HepG2 (cell line): ENCODE measurements around the gene CYB5R3. TPM values are rescaled to one million over a fixed set of nuclear protein-coding genes. Genes with fewer than 3 reads are reported as not detected.

Experiments used
- ATAC-seq: fragments of 200-7000 bp; cut with Tn5 transposase; 3 replicates; pipeline ENCODE4 v1.9.1; 2020; ENCODE audit warnings: mild to moderate bottlenecking, moderate library complexity
- BruUV-seq: library from RNA; stranded (reverse); fragments of 400-500 nt; replicated peaks from 2 replicates; lab custom pipeline; 2021; lab: Mats Ljungman, UMichigan
- CTCF ChIA-PET: fragments of 300-600 bp; formaldehyde crosslinking; extraction: SDS; loops from one replicate; lab custom pipeline; 2021; ENCODE audit warnings: low total read pairs, inconsistent platforms, low intra/inter-chr PET ratio; lab: Yijun Ruan, JAX
- POLR2A ChIA-PET: fragments of 350-600 bp; sonication (Branson Sonifier 250); formaldehyde crosslinking; loops from one replicate; lab custom pipeline; 2020; ENCODE audit warnings: antibody characterized with exemption, inconsistent platforms; lab: Yijun Ruan, JAX
- DNase-seq: peaks from one replicate; pipeline ENCODE4 v3.0.0-alpha.2; 2015; ENCODE audit warnings: low spot score
- FAIRE-seq: peaks from 3 replicates; lab custom pipeline; 2011; peaks lifted over from hg19 to GRCh38; lab: Jason Lieb, UNC
- H2AFZ ChIP-seq: one replicate; pipeline ENCODE4 v1.6.1; 2011; ENCODE audit warnings: low read length, inconsistent platforms
- H3K27ac ChIP-seq: fragments of 300-600 bp; 3 replicates; pipeline ENCODE4 v1.8.0; 2011; ENCODE audit warnings: mixed run types, mild to moderate bottlenecking, mixed read lengths, low read length, inconsistent platforms; ENCODE audit not compliant: insufficient read depth; ENCODE audit errors: extremely low read length
- H3K27me3 ChIP-seq, 2 experiments: fragments of 200-600 bp in 1 of 2; 2 replicates in 1 of 2; 3 replicates in 1 of 2; pipeline versions ENCODE4 v1.6.0 to v1.8.0; 2011; ENCODE audit warnings: low read length in 2 of 2, mild to moderate bottlenecking in 2 of 2, moderate library complexity in 2 of 2, inconsistent platforms in 1 of 2; ENCODE audit not compliant: insufficient read depth in 2 of 2, control insufficient read depth in 1 of 2
- H3K36me3 ChIP-seq, 2 experiments: fragments of 200-600 bp in 1 of 2; replicated peaks in 1 of 2; 2 replicates in 1 of 2; 3 replicates in 1 of 2; pipeline versions ENCODE4 v1.5.1 to v1.8.0; 2011; ENCODE audit warnings: low read length in 2 of 2, inconsistent platforms in 1 of 2; ENCODE audit not compliant: insufficient read depth in 2 of 2, control insufficient read depth in 1 of 2
- H3K4me1 ChIP-seq: 2 replicates; pipeline ENCODE4 v1.5.1; 2012; ENCODE audit warnings: low read length, inconsistent platforms; ENCODE audit not compliant: insufficient read depth
- H3K4me2 ChIP-seq: 2 replicates; pipeline ENCODE4 v1.6.0; 2011; ENCODE audit warnings: low read depth, low read length, inconsistent platforms
- H3K4me3 ChIP-seq, 3 experiments: fragments of 200-600 bp in 1 of 3; sonication (generic), shearing (Covaris generic) in 1 of 3; replicated peaks in 1 of 3; 2 replicates each; pipeline ENCODE4 v1.5.1; 2011 to 2016; ENCODE audit warnings: low read length in 3 of 3, inconsistent platforms in 2 of 3, low read depth in 2 of 3, mild to moderate bottlenecking in 2 of 3, control low read depth in 1 of 3, mixed read lengths in 1 of 3; ENCODE audit not compliant: insufficient read depth in 1 of 3
- H3K79me2 ChIP-seq: one replicate; pipeline ENCODE4 v1.6.1; 2011; ENCODE audit warnings: low read length, inconsistent platforms; ENCODE audit not compliant: insufficient read depth
- H3K9ac ChIP-seq: 2 replicates; pipeline ENCODE4 v1.6.0; 2011; ENCODE audit warnings: mild to moderate bottlenecking, low read depth, low read length, inconsistent platforms; ENCODE audit not compliant: insufficient read depth
- H3K9me3 ChIP-seq: 2 replicates; pipeline ENCODE4 v1.5.1; 2012; ENCODE audit warnings: mild to moderate bottlenecking, low read length
- H4K20me1 ChIP-seq: 2 replicates; pipeline ENCODE4 v1.6.0; 2011; ENCODE audit warnings: inconsistent platforms, mild to moderate bottlenecking, low read length, moderate library complexity; ENCODE audit not compliant: insufficient read depth
- ARID4A ChIP-seq: sonication (generic); formaldehyde crosslinking; IDR thresholded peaks from 2 replicates; pipeline ENCODE4 v1.5.0; 2020; ENCODE audit warnings: mild to moderate bottlenecking, missing genetic modification reagents, borderline replicate concordance
- ELF1 ChIP-seq: sonication (generic); formaldehyde crosslinking; IDR thresholded peaks from 2 replicates; pipeline ENCODE4 v1.4.0; 2020; ENCODE audit warnings: missing genetic modification reagents
- GLI4 ChIP-seq: sonication (generic); formaldehyde crosslinking; IDR thresholded peaks from 2 replicates; pipeline ENCODE4 v1.5.1; 2020; ENCODE audit warnings: missing genetic modification reagents, mild to moderate bottlenecking, moderate library complexity, borderline replicate concordance
- NCOA1 ChIP-seq: sonication (generic); formaldehyde crosslinking; IDR thresholded peaks from 2 replicates; pipeline ENCODE4 v1.9.0; 2021; ENCODE audit warnings: missing genetic modification reagents
- POLR2AphosphoS5 ChIP-seq: IDR thresholded peaks from 2 replicates; pipeline ENCODE4 v1.6.1; 2012; ENCODE audit warnings: low read depth, low read length
- UBTF ChIP-seq: sonication (generic); formaldehyde crosslinking; IDR thresholded peaks from 2 replicates; pipeline ENCODE4 v1.4.0; 2020; ENCODE audit warnings: mild to moderate bottlenecking, missing genetic modification reagents
- ZBTB20 ChIP-seq: sonication (generic); formaldehyde crosslinking; IDR thresholded peaks from 2 replicates; pipeline ENCODE4 v1.8.1; 2023; ENCODE audit warnings: missing genetic modification reagents, low read depth, mild to moderate bottlenecking, borderline replicate concordance
- ZFP37 ChIP-seq: sonication (generic); formaldehyde crosslinking; IDR thresholded peaks from 2 replicates; pipeline ENCODE4 v1.4.0; 2020; ENCODE audit warnings: missing genetic modification reagents, borderline replicate concordance
- ZNF124 ChIP-seq: sonication (generic); formaldehyde crosslinking; IDR thresholded peaks from 2 replicates; pipeline ENCODE4 v1.4.0; 2020; ENCODE audit warnings: missing genetic modification reagents
- ZNF292 ChIP-seq: sonication (generic); formaldehyde crosslinking; IDR thresholded peaks from 2 replicates; pipeline ENCODE4 v1.8.1; 2022; ENCODE audit warnings: mild to moderate bottlenecking, low read depth, missing genetic modification reagents, borderline replicate concordance
- ZNF354B ChIP-seq: sonication (generic); formaldehyde crosslinking; IDR thresholded peaks from 2 replicates; pipeline ENCODE4 v1.8.0; 2022; ENCODE audit warnings: mild to moderate bottlenecking, missing genetic modification reagents
- ZNF580 ChIP-seq: IDR thresholded peaks from 2 replicates; pipeline ENCODE4 v1.6.1; 2016; ENCODE audit warnings: low read depth, borderline replicate concordance
- ZNF720 ChIP-seq: sonication (generic); formaldehyde crosslinking; IDR thresholded peaks from 2 replicates; pipeline ENCODE4 v1.4.0; 2020; ENCODE audit warnings: missing genetic modification reagents
- ZNF772 ChIP-seq: sonication (generic); formaldehyde crosslinking; IDR thresholded peaks from 2 replicates; pipeline ENCODE4 v1.5.0; 2020; ENCODE audit warnings: mild to moderate bottlenecking, missing genetic modification reagents
- ZNF792 ChIP-seq: IDR thresholded peaks from 2 replicates; pipeline ENCODE4 v1.6.1; 2016
- WGBS: methylation state at CpG from one replicate; pipeline ENCODE4 v1.1.6; 2017; ENCODE audit warnings: low lambda C conversion rate; 5-methylcytosine and 5-hydroxymethylcytosine counted together
- in situ Hi-C: cut with HindIII; loops from 2 replicates; pipeline ENCODE4 v1.10.0; 2017; ENCODE audit warnings: low pct_unique_long_range_greater_than_20kb; ENCODE audit not compliant: extremely low pct_ligation_motif_present
- intact Hi-C: fragments of 100-400 bp; cut with micrococcal nuclease; formaldehyde crosslinking; loops from one replicate; pipeline ENCODE4 v1.10.0; 2022; ENCODE audit not compliant: unreplicated experiment
- polyA plus RNA-seq, 8 experiments: library from polyadenylated mRNA; depleted of rRNA in 3 of 8; stranded (reverse) in 7 of 8; unstranded in 1 of 8; fragments of >200 nt; fragmentation: Illumina TruSeq in 4 of 8; extraction: Trizol in 4 of 8; gene quantifications; 2 replicates each; pipeline versions ENCODE4 v1.2.1 to v1.2.3, GENCODE V29; 2011 to 2016; ENCODE audit warnings: low read depth in 4 of 8, missing spikeins in 1 of 8, mixed read lengths in 1 of 8; ENCODE audit not compliant: insufficient read depth in 1 of 8
- total RNA-seq, 5 experiments: library from RNA; depleted of rRNA; stranded (reverse); fragments of >200 nt; fragmentation: Illumina TruSeq; extraction: Trizol; gene quantifications; 2 replicates each; pipeline ENCODE4 v1.2.3, GENCODE V29; 2016; ENCODE audit warnings: low read depth in 1 of 5

The CYB5R3 gene
- total and polyA plus RNA-seq, 2 of the 13 experiments (the other 11 are each of a cell fraction or from before 2014, with no cell fraction given) = 32.4 to 305 TPM

- TF ChIP-seq POLR2AphosphoS5 = peak; percentile 25; the same call in 1 of the 2 replicates
- no peak for TF ChIP-seq ZNF124 (CRISPR knock-in tag)
- TF ChIP-seq ZNF580 (CRISPR knock-in tag) = no peak
- TF ChIP-seq UBTF = peak; percentile 9; the same call in 1 of the 2 replicates
- TF ChIP-seq ZNF772 (CRISPR knock-in tag) = peak; percentile 12; the same call in 1 of the 2 replicates
- peak; percentile 59; the same call in 1 of the 2 replicates for TF ChIP-seq ZFP37 (CRISPR knock-in tag)
- TF ChIP-seq ZNF720 (CRISPR knock-in tag) = no peak
These were observed 3.1 kb downstream of the CYB5R3 start (continued) for GRCh38 chr22:42645938-42646568.

- ATAC-seq = no peak
- H3K36me3 ChIP-seq = no peaks in the 10 kb centered on the region; a peak in 2 of 5 replicates
- H2AFZ ChIP-seq = no peak overlapping the region
- no peak for FAIRE-seq
- H3K9ac ChIP-seq = peak overlapping the region; percentile 98
- H3K27ac ChIP-seq = peak overlapping the region; percentile 88
- peaks cover 83% of the 10 kb centered on the region for H3K4me1 ChIP-seq
- no peaks in the 10 kb centered on the region for H3K9me3 ChIP-seq
- in situ Hi-C loops = no loop called here
- no peak for DNase-seq
- peak overlapping the region; percentile 11 to 100 (median 42); a peak in 5 of 6 replicates for H3K4me3 ChIP-seq
- POLR2A ChIA-PET = interaction anchor here (1.6 to 4.9 kb wide), 3 partner anchors 10 to 31 kb away, joined by 3 to 54 read pairs (median 5); partner anchors contain the start of gene POLDIP3
- WGBS = 75% methylated on average over 12 of the region's 19 CpGs
- CTCF ChIA-PET = no interaction called here
- peaks cover 10% of the 10 kb centered on the region; the same call in 1 of the 2 replicates for H4K20me1 ChIP-seq
- intact Hi-C loops = loop anchor here (10.0 kb wide), 2 partner anchors 159 to 209 kb away; partner anchors contain the start of gene ARFGAP3
- no peaks in the 10 kb centered on the region; a peak in 1 of 5 replicates for H3K27me3 ChIP-seq
- H3K4me2 ChIP-seq = peak overlapping the region; percentile 96
- BruUV-seq = no TSS peak
- peaks cover 74% of the 10 kb centered on the region for H3K79me2 ChIP-seq
- TF ChIP-seq ZNF292 (CRISPR knock-in tag) (0 out of 2 replicates have a peak, but pooled peaks have one; percentile 13), ZNF354B (CRISPR knock-in tag) (no peak), GLI4 (CRISPR knock-in tag) (no peak), ZNF792 (CRISPR knock-in tag) (0 out of 2 replicates have a peak, but pooled peaks have one; percentile 8), ZBTB20 (CRISPR knock-in tag) (peak; percentile 6; the same call in 1 of the 2 replicates), NCOA1 (no peak), ARID4A (peak; percentile 8; the same call in 1 of the 2 replicates), ELF1 (CRISPR knock-in tag) (no peak)
These were observed 3.8 kb downstream of the CYB5R3 start for GRCh38 chr22:42645341-42645937.
